Measurements from ENCODE around the gene RNU6-8. TPM values are rescaled to one million over a fixed set of nuclear protein-coding genes. Genes with fewer than 3 reads are reported as not detected.

Gene RNU6-8
- total and polyA plus RNA-seq, 4 donors = not detected

DNA sequence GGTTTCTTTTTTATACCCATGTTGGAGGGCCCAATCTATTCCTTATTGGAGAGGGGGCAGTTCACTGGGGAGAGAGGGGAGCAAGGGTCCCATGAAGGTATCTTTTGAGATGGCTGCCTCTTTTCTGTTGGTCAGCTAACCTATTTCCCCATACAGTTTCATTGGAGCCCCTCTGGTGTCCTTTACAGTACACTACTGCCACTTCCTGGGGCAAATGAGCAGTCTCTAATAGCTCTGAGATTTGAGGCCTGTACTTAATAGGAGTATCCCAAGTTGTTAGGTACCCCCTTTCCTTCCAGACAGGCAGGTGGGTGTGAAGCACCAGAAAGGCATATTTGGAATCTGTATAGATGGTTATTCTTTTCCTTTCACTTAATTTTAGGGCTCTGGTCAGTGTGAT lies 41.3 kb upstream of the RNU6-8 start:
- Histone ChIP-seq H3K4me1 (ENCODE audit: control insufficient read depth in 5 of 5, insufficient read depth in 5 of 5, low read length in 5 of 5) (no peaks in the 10 kb centered on the region), H3K4me3 (no peak overlapping the region), H3K9me3 (ENCODE audit: control insufficient read depth in 4 of 4, insufficient read depth in 3 of 4, low read length in 3 of 4) (no peaks in the 10 kb centered on the region), H3K27me3 (ENCODE audit: control insufficient read depth in 3 of 3, insufficient read depth in 3 of 3, low read length in 2 of 3) (no peaks in the 10 kb centered on the region), H3K36me3 (ENCODE audit: control insufficient read depth in 4 of 4, insufficient read depth in 4 of 4, low read length in 4 of 4) (no peaks in the 10 kb centered on the region), H3K27ac (ENCODE audit: low read depth in 1 of 2, low read length in 1 of 2) (no peak overlapping the region), H3K9ac (ENCODE audit: insufficient read depth in 1 of 2, low read length in 2 of 2) (no peak overlapping the region)
- DNase-seq (no peak), ATAC-seq (ENCODE audit: insufficient read depth, low FRiP score) (no peak)
- TF ChIP-seq, protein P1, sequence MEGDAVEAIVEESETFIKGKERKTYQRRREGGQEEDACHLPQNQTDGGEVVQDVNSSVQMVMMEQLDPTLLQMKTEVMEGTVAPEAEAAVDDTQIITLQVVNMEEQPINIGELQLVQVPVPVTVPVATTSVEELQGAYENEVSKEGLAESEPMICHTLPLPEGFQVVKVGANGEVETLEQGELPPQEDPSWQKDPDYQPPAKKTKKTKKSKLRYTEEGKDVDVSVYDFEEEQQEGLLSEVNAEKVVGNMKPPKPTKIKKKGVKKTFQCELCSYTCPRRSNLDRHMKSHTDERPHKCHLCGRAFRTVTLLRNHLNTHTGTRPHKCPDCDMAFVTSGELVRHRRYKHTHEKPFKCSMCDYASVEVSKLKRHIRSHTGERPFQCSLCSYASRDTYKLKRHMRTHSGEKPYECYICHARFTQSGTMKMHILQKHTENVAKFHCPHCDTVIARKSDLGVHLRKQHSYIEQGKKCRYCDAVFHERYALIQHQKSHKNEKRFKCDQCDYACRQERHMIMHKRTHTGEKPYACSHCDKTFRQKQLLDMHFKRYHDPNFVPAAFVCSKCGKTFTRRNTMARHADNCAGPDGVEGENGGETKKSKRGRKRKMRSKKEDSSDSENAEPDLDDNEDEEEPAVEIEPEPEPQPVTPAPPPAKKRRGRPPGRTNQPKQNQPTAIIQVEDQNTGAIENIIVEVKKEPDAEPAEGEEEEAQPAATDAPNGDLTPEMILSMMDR (IDR thresholded peaks at IDR 0.05; ENCODE audit: control extremely low read depth, extremely low read depth) = no peak

DNA sequence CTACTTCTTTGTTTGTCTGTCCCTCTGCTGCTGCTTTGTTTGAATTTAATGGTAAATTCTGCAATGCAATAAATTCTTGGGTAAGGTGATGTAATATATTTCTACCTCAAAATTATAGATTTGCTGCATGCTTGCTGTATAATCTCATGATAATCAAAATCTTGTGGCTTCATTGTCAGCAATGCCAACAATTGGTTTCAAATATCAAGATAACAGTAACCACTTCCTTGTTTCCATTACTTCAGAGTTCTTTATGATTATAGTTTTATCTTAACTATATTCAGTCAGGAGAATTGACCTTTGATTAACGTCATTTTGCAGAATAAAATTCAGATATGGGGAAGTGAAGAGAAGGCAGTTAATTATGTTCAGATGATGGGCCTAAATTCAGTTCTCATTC lies 30.2 kb upstream of the RNU6-8 start:
- WGBS, 2 donors = 30 to 52% methylated on average over 1 of the region's 1 CpG
- Histone ChIP-seq H3K9ac (ENCODE audit: insufficient read depth in 1 of 2, low read length in 2 of 2) (no peak overlapping the region), H3K27me3 (ENCODE audit: control insufficient read depth in 3 of 3, insufficient read depth in 3 of 3, low read length in 2 of 3) (no peaks in the 10 kb centered on the region), H3K4me1 (ENCODE audit: control insufficient read depth in 5 of 5, insufficient read depth in 5 of 5, low read length in 5 of 5) (peaks cover 0 to 7% (median 0%) of the 10 kb centered on the region in 5 donors), H3K4me3 (no peak overlapping the region), H3K36me3 (ENCODE audit: control insufficient read depth in 4 of 4, insufficient read depth in 4 of 4, low read length in 4 of 4) (no peaks in the 10 kb centered on the region), H3K9me3 (ENCODE audit: control insufficient read depth in 4 of 4, insufficient read depth in 3 of 4, low read length in 3 of 4) (no peaks in the 10 kb centered on the region), H3K27ac (ENCODE audit: low read depth in 1 of 2, low read length in 1 of 2) (no peak overlapping the region)
- ATAC-seq (ENCODE audit: insufficient read depth, low FRiP score) = no peak
- TF ChIP-seq, protein P1 (IDR thresholded peaks at IDR 0.05; ENCODE audit: control extremely low read depth, extremely low read depth) = no peak
- no peak for DNase-seq

DNA sequence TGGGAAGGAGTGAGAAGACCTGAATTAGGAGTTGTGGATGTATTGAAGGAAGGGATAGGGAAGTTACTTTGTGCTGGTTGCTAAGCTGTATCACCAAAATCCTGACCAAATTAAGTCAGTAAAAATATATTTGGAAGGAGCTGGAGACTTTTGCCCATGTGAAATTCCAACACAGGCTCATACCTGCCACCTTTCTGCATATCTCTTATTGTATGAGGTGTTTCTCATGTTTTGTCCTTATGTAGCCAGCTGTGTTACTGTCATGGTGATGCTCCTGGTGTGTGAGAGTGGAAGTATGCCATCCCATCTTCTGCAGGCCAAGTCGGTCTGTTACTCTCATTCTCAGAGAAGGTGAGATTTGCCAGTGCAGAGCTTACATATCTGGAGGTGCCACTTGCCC lies 29.4 kb upstream of the RNU6-8 start:
- DNase-seq (no peak), ATAC-seq (ENCODE audit: insufficient read depth, low FRiP score) (no peak)
- Histone ChIP-seq H3K27me3 (ENCODE audit: control insufficient read depth in 3 of 3, insufficient read depth in 3 of 3, low read length in 2 of 3) (no peaks in the 10 kb centered on the region), H3K9ac (ENCODE audit: insufficient read depth in 1 of 2, low read length in 2 of 2) (no peak overlapping the region), H3K4me1 (ENCODE audit: control insufficient read depth in 5 of 5, insufficient read depth in 5 of 5, low read length in 5 of 5) (peaks cover 0 to 7% (median 0%) of the 10 kb centered on the region in 5 donors), H3K9me3 (ENCODE audit: control insufficient read depth in 4 of 4, insufficient read depth in 3 of 4, low read length in 3 of 4) (no peaks in the 10 kb centered on the region), H3K27ac (ENCODE audit: low read depth in 1 of 2, low read length in 1 of 2) (peak overlapping the region in 1 of 2 donors; percentile 40), H3K4me3 (no peak overlapping the region), H3K36me3 (ENCODE audit: control insufficient read depth in 4 of 4, insufficient read depth in 4 of 4, low read length in 4 of 4) (no peaks in the 10 kb centered on the region)
- TF ChIP-seq, protein P1 (IDR thresholded peaks at IDR 0.05; ENCODE audit: control extremely low read depth, extremely low read depth) = no peak
- WGBS, 2 donors = 85 to 90% methylated on average over 1 of the region's 1 CpG

DNA sequence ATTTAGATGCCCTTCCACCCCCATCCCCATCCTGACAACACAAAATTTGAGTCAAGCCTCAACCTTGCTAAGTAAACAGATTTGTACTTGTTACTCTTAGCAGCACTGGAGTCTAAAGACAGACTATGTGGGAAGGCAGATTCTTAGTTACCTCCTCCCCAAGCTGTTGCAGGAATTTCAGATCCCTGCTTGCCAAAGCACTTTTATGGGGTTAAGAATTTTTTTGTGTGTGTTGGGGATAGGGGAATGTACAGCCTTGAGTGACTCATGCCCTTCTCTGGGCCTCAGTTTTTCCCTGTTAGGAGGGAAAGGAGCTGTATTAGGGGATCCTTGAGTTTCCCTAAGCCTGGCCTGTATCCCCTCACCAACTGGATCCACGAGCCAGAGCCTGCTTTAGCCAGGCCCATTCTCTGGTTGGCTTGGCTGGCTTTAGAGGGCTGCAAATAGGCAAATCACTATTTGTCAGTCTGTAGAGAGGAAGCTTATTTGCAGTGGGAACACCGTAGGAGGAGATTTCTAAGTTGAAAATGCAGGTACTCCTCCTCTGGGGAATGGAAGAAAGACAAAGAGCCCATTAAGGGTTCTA lies 27.7 kb upstream of the RNU6-8 start:
- Histone ChIP-seq H3K9me3 (ENCODE audit: control insufficient read depth in 4 of 4, insufficient read depth in 3 of 4, low read length in 3 of 4) (no peaks in the 10 kb centered on the region), H3K9ac (ENCODE audit: insufficient read depth in 1 of 2, low read length in 2 of 2) (no peak overlapping the region), H3K27me3 (ENCODE audit: control insufficient read depth in 3 of 3, insufficient read depth in 3 of 3, low read length in 2 of 3) (no peaks in the 10 kb centered on the region), H3K4me1 (ENCODE audit: control insufficient read depth in 5 of 5, insufficient read depth in 5 of 5, low read length in 5 of 5) (peaks cover 0 to 7% (median 0%) of the 10 kb centered on the region in 5 donors), H3K4me3 (no peak overlapping the region), H3K36me3 (ENCODE audit: control insufficient read depth in 4 of 4, insufficient read depth in 4 of 4, low read length in 4 of 4) (no peaks in the 10 kb centered on the region), H3K27ac (ENCODE audit: low read depth in 1 of 2, low read length in 1 of 2) (peak overlapping the region in 1 of 2 donors; percentile 76)
- DNase-seq (no peak), ATAC-seq (ENCODE audit: insufficient read depth, low FRiP score) (no peak)
- TF ChIP-seq, protein P1 (IDR thresholded peaks at IDR 0.05; ENCODE audit: control extremely low read depth, extremely low read depth) = no peak
- WGBS, 2 donors = 81 to 94% methylated on average over 2 of the region's 2 CpGs
